Umbilical cord (tissue), 1 donor: ENCODE results near the gene RCCD1. TPM values are rescaled to one million over a fixed set of nuclear protein-coding genes. Genes with fewer than 3 reads are reported as not detected.

Experiments used
- total RNA-seq: library from RNA; depleted of rRNA; stranded (reverse); fragments of >200 nt; gene quantifications from one replicate; pipeline ENCODE4 v1.2.3, GENCODE V29; 2014; ENCODE audit warnings: low replicate concordance; ENCODE audit not compliant: insufficient read depth

RCCD1 gene
- total RNA-seq, 1 donor from 2014 or later: 3.9 TPM

Other genes with a start within 250 kb of the RCCD1 start
- gene BLM, start 237.5 kb upstream of the RCCD1 start, total RNA-seq: 4.1 TPM
- gene FURIN, start 86.3 kb upstream of the RCCD1 start, total RNA-seq: 22.9 TPM
- 30.8 TPM for gene FES, start 70.4 kb upstream of the RCCD1 start, total RNA-seq
- 41.4 TPM for gene MAN2A2, start 51.6 kb upstream of the RCCD1 start, total RNA-seq
- gene HDDC3, start 22.3 kb upstream of the RCCD1 start, total RNA-seq: 11.3 TPM
- gene UNC45A, start 19.6 kb upstream of the RCCD1 start, total RNA-seq: 56.1 TPM
- 30.1 TPM for gene PRC1, start 39.7 kb downstream of the RCCD1 start, total RNA-seq
- 30.3 TPM for gene VPS33B, start 67.7 kb downstream of the RCCD1 start, total RNA-seq
- 2.6 TPM for gene SV2B, start 145.4 kb downstream of the RCCD1 start, total RNA-seq